Subcutaneous adipose tissue (tissue), 4 donors: ENCODE data around the gene ADCK1. TPM values are rescaled to one million over a fixed set of nuclear protein-coding genes. Genes with fewer than 3 reads are reported as not detected.

Source experiments
- total RNA-seq, 4 donors: library from RNA; depleted of rRNA; stranded (reverse); fragments of >200 nt; gene quantifications; one replicate each; pipeline ENCODE4 v1.1.0, GENCODE V29; 2016
- TF ChIP-seq, protein P1 (sequence below): fragments of 450-650 bp; IDR thresholded peaks from one replicate; pipeline ENCODE4 v1.5.1; 2016; ENCODE audit warnings: low read depth, mild to moderate bottlenecking, control low read depth, antibody characterized with exemption, moderate library complexity

Gene ADCK1
- total RNA-seq, 4 donors from 2014 or later, result 3.6 to 7.9 (median 6.1) TPM

DNA sequence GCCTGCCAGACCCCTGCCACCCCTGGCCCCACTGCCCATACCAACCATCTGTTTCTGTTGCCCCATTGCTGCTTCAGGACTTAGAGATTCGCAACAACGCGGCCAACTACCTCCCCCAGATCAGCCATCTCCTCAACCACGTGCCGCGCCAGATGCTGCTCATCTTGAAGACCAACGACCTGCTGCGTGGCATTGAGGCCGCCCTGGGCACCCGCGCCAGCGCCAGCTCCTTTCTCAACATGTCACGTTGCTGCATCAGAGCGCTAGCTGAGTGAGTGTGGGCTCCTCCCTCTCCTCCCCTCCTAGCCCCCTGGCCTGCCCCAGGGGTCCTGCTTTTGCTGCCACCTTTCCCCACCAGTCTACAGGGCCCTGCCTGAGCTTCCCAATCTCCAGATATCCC, 131.5 kb downstream of the ADCK1 start:
- TF ChIP-seq, protein P1, sequence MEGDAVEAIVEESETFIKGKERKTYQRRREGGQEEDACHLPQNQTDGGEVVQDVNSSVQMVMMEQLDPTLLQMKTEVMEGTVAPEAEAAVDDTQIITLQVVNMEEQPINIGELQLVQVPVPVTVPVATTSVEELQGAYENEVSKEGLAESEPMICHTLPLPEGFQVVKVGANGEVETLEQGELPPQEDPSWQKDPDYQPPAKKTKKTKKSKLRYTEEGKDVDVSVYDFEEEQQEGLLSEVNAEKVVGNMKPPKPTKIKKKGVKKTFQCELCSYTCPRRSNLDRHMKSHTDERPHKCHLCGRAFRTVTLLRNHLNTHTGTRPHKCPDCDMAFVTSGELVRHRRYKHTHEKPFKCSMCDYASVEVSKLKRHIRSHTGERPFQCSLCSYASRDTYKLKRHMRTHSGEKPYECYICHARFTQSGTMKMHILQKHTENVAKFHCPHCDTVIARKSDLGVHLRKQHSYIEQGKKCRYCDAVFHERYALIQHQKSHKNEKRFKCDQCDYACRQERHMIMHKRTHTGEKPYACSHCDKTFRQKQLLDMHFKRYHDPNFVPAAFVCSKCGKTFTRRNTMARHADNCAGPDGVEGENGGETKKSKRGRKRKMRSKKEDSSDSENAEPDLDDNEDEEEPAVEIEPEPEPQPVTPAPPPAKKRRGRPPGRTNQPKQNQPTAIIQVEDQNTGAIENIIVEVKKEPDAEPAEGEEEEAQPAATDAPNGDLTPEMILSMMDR, result no peak

DNA sequence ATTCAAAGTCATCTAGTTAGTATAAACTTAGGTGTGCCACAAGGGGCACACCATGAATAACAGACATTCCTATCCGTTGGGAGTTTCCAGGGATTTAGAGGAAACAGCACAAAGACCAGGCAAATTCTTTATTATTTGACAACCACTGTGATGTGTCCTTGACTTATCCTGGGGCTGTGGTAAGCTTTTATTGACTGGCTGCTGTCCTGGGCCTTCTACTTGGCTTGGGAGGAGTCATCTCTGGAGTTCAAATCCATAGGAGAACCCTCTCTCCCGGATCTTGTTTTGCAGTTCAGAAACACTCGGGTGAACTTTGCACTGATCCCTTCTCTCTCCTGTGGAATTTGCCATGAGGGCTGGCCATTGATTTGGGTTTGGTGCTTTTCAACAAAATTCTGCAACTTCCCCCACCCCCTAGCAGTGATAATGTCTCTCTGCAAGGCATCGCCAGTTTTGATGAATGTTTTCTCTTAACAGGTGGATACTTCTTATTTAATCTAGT, 136.3 kb downstream of the ADCK1 start:
- TF ChIP-seq, protein P1, result no peak

DNA sequence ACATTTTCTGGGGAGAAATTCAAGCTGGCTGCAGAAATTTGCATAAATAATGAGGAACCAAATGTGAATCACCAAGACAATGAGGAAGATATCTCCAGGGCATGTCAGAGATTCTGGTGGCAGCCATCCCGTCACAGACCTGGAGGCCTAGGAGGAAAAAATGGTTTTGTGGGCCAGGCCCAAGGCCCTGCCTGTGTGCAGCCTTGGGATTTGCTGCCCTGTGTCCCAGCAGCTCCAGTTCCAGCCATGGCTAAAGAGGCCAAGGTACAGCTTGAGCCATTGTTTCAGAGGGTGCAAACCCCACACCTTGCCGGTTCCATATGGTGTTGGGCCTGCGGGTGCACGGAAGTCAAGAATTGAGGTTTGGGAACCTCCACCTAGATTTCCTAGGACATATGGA, 147.5 kb downstream of the ADCK1 start:
- TF ChIP-seq, protein P1, result no peak

DNA sequence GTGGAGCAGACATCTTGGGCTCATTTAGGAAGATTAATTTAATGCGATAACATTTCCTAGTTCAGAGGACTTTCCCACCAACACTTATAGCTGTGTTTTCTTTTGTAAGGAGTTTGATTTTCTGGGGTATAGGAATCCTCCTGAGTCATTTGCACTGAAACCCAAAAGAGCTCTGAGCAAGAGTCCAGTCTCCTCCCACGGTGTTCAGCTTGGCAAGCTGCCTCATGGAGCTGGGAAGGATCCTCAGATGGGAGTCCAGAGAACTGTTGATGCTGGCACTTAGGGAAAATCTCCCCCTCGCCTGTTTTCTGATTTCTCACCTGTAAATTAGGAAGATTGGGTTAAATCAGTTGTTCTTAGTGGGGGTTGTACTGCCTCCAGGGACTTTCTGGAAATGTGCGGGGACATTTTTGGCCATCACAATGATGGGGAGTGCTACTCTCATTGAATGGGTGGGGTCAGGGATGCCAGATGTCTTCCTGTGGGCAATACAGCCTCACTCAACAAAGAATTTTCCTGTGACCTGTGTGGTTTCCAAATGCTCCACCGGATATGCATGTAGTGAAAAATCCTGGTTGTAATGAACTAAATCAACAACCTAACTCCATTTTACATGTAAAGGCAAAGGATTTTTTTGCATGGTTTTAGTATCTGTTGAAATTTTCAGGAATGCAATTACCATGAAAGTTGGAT, 150.6 kb downstream of the ADCK1 start:
- TF ChIP-seq, protein P1, result no peak

DNA sequence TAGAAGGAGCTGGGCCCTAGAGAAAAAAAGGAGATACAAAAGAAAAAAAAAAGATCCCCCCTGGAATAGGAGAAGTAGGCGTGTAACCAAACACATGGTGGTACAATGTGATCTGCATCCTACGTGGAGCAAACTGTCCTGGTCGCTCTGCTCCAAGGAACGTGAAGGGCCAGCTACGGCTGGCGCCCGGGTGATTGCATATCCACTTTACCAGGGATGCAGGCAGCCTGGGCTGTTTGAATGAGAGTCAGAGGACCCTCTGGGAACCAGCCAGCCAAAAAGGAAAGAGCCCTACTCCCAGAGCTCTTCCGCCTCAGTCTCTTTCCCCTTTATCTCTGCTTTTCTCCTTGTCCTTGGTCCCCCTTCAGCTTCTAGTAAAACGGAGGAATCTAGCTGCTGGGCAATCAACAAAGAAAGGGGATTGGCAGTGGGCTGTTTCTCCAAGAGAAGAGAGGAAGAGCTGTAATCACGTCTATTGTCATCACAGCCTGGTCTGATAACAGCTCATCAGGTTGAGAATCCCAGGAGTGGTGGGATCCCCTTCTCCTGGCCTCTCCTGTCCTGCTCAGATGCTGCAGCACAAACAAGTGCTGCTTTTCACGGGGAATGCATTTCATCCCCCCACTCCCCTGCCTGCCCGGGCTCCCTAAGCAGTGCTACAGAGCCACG, 156.0 kb downstream of the ADCK1 start:
- TF ChIP-seq, protein P1, result no peak

DNA sequence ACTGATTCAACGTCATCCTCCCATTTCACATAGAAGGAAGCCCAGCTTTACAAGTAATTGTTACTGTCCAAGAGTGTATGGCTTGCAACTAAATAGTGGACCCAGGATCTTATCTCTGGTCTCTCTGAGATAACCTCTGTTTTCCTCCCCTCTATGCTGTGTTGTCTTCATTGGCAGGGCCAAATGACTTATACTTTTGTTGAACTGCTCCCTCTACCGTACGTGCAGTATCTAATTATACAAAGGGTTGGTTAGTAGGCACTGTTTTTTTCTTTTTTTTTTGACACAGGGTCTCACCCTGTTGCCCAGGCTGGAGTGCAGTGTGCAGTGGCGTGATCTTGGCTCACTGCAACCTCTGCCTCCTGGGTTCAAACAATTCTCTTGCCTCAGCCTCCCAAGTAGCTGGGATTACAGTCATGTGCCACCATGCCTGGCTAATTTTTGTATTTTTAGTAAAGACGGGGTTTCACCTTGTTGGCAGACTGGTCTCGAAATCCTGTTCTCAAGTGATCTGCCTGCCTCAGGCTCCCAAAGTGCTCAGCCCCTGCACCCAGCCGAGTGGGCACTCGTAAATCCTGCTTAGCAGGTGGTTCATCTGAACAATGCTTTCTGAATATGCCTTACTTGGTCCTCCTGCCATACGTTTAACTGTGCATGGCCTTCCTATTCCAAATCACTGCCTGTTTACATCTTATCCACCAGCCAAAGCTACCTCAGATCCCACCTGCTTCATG, 162.1 kb downstream of the ADCK1 start:
- TF ChIP-seq, protein P1, result no peak
